MM.1S (cell line): ENCODE measurements around the gene HPCAL1.

Source experiments
- DNase-seq: peaks from one replicate; pipeline ENCODE4 v3.0.0-alpha.2; 2015
- H2AFZ ChIP-seq: fragments of 300-600 bp; sonication (generic); 2 replicates; pipeline ENCODE4 v1.6.0; 2016; ENCODE audit warnings: antibody characterized with exemption, low read length
- H3F3A ChIP-seq: fragments of 300-600 bp; sonication (generic); 2 replicates; pipeline ENCODE4 v1.6.1; 2016; ENCODE audit warnings: mild to moderate bottlenecking, antibody characterized with exemption, low read length, moderate library complexity, mixed read lengths; ENCODE audit not compliant: insufficient read depth
- H3K27ac ChIP-seq: fragments of 300-600 bp; sonication (generic); 2 replicates; pipeline ENCODE4 v1.5.1; 2016; ENCODE audit warnings: mild to moderate bottlenecking, low read length
- H3K27me3 ChIP-seq: fragments of 300-600 bp; sonication (generic); replicated peaks from 2 replicates; pipeline ENCODE4 v1.6.0; 2016; ENCODE audit warnings: low read length; ENCODE audit not compliant: insufficient read depth
- H3K36me3 ChIP-seq: fragments of 300-600 bp; sonication (generic); replicated peaks from 2 replicates; pipeline ENCODE4 v1.6.1; 2016; ENCODE audit warnings: mild to moderate bottlenecking, low read length, mixed read lengths; ENCODE audit not compliant: insufficient read depth
- H3K4me1 ChIP-seq: fragments of 300-600 bp; sonication (generic); 2 replicates; pipeline ENCODE4 v1.6.1; 2016; ENCODE audit warnings: low read length, mixed read lengths
- H3K4me2 ChIP-seq: fragments of 300-600 bp; sonication (generic); 2 replicates; pipeline ENCODE4 v1.6.0; 2016; ENCODE audit warnings: low read depth, low read length
- H3K4me3 ChIP-seq: fragments of 300-600 bp; sonication (generic); 2 replicates; pipeline ENCODE4 v1.5.1; 2016; ENCODE audit warnings: low read length, mixed read lengths
- H3K79me2 ChIP-seq: fragments of 300-600 bp; sonication (generic); 2 replicates; pipeline ENCODE4 v1.6.1; 2016; ENCODE audit warnings: mixed run types, low read length, mixed read lengths
- H3K9ac ChIP-seq: fragments of 300-600 bp; sonication (generic); 2 replicates; pipeline ENCODE4 v1.6.1; 2016; ENCODE audit warnings: low read length, mixed read lengths
- H3K9me2 ChIP-seq: fragments of 300-600 bp; sonication (generic); replicated peaks from 2 replicates; pipeline ENCODE4 v1.6.1; 2016; ENCODE audit warnings: mild to moderate bottlenecking, low read length, mixed read lengths; ENCODE audit not compliant: insufficient read depth
- H3K9me3 ChIP-seq: fragments of 300-600 bp; sonication (generic); replicated peaks from 2 replicates; pipeline ENCODE4 v1.6.1; 2016; ENCODE audit warnings: mild to moderate bottlenecking, low read length, mixed read lengths; ENCODE audit not compliant: insufficient read depth
- H4K20me1 ChIP-seq: fragments of 300-600 bp; sonication (generic); 2 replicates; pipeline ENCODE4 v1.6.1; 2016; ENCODE audit warnings: mild to moderate bottlenecking, low read length, moderate library complexity, mixed read lengths; ENCODE audit not compliant: insufficient read depth
- EZH2 ChIP-seq: fragments of 300-600 bp; sonication (generic); optimal IDR thresholded peaks from 2 replicates; pipeline ENCODE3; 2017; ENCODE audit warnings: low read depth, mild to moderate bottlenecking, antibody characterized with exemption, low read length, mixed read lengths
- EZH2phosphoT487 ChIP-seq: fragments of 300-600 bp; sonication (generic); IDR thresholded peaks from 2 replicates; pipeline ENCODE4 v1.6.1; 2018; ENCODE audit warnings: antibody characterized with exemption, low read length
- TF ChIP-seq, protein P1 (sequence below): fragments of 300-600 bp; sonication (generic); IDR thresholded peaks from 2 replicates; pipeline ENCODE4 v1.5.1; 2016; ENCODE audit warnings: antibody characterized with exemption, low read length, mixed read lengths

The HPCAL1 gene

DNA sequence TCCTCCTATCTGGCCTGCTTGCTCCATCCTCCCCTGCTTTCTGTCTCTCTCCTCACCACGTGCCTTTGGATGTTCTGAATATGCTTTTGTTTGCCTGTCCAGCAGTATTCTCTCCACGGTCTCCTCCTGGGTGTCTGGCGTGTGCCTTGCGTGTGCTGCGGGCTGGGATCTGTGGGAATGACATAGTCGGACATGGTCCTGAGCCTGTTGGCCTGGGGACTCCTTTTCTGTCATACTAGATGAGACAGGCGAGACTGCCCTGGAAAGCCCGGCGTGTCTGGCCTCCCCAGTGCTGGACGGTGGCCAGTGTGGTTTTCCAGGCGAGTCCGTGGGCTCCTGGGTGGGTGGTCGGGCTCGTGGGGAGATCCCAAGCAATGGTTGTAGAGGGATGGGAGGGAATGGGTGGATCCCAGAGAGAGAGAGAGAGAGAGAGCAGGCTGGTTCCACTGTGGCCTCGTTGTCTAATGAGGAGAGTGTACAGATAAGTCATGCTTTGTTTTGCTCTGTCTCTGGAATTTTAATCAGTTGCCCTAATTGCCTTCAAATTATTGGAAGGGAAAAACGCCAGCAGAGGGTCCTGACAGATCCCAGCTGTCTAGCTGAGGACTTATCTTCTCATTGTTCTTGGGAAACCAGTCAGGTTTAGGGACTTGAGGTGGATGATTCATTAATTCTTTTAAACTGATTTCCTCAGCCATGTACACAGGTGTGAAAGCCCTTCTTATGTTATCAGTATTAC is 58.3 kb downstream of the HPCAL1 start:
- no peak overlapping the region for H3K9ac ChIP-seq
- no peak overlapping the region for H3K4me3 ChIP-seq
- no peaks in the 10 kb centered on the region for H3K36me3 ChIP-seq
- H3F3A ChIP-seq: no peaks in the 10 kb centered on the region
- H4K20me1 ChIP-seq: no peaks in the 10 kb centered on the region
- no peaks in the 10 kb centered on the region for H3K9me3 ChIP-seq
- TF ChIP-seq EZH2phosphoT487 (no peak), EZH2 (no peak)
- TF ChIP-seq, protein P1, sequence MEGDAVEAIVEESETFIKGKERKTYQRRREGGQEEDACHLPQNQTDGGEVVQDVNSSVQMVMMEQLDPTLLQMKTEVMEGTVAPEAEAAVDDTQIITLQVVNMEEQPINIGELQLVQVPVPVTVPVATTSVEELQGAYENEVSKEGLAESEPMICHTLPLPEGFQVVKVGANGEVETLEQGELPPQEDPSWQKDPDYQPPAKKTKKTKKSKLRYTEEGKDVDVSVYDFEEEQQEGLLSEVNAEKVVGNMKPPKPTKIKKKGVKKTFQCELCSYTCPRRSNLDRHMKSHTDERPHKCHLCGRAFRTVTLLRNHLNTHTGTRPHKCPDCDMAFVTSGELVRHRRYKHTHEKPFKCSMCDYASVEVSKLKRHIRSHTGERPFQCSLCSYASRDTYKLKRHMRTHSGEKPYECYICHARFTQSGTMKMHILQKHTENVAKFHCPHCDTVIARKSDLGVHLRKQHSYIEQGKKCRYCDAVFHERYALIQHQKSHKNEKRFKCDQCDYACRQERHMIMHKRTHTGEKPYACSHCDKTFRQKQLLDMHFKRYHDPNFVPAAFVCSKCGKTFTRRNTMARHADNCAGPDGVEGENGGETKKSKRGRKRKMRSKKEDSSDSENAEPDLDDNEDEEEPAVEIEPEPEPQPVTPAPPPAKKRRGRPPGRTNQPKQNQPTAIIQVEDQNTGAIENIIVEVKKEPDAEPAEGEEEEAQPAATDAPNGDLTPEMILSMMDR: no peak
- no peak overlapping the region for H3K27ac ChIP-seq
- no peaks in the 10 kb centered on the region for H3K9me2 ChIP-seq
- H3K4me2 ChIP-seq: no peak overlapping the region
- DNase-seq: no peak
- no peak overlapping the region for H2AFZ ChIP-seq
- peaks cover 87% of the 10 kb centered on the region for H3K79me2 ChIP-seq
- H3K27me3 ChIP-seq: no peaks in the 10 kb centered on the region
- H3K4me1 ChIP-seq: no peaks in the 10 kb centered on the region

DNA sequence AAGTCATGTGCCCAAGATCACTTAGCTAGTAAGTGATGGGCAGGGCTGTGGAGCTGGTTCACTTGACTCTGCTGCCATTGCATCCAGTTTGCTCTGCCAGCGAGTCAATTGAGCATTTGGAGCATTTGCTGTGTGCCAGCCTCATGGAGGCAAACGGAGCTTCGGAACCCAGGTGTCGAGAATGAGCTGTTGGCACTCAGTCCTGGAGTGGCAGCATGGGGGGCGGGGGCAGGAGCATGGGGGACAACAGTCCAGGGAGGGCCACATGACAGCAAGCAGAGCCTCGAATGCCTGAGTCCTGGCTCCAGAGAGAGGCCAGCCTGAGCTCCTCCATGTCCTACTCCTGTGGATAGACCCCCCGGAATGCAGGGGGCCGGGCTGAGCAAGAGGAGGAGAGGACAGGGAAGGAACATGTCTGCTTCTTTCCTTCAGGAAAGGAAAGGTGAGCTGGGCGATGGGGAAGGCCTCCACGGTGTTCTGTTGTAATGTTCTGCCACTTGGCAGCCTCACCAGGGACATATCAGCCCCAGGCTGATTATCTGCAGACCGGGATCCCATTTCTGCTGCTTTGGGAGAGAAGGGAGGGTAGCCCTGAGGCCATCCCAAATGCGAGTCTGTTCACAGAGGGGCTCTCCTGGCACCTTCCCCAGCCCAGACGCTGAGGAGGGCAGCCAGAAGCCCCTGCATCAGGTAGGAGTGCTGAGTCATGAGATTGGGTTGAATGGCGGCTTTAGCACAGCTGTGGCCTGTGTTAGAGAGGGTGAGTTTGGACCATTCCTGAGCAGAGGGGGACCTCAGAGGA is 59.6 kb downstream of the HPCAL1 start:
- no peak overlapping the region for H3K9ac ChIP-seq
- no peak for DNase-seq
- H3K4me2 ChIP-seq: no peak overlapping the region
- no peaks in the 10 kb centered on the region for H3K27me3 ChIP-seq
- H3K36me3 ChIP-seq: no peaks in the 10 kb centered on the region
- H3K9me2 ChIP-seq: no peaks in the 10 kb centered on the region
- no peaks in the 10 kb centered on the region for H3K4me1 ChIP-seq
- H3K27ac ChIP-seq: no peak overlapping the region
- no peaks in the 10 kb centered on the region for H3F3A ChIP-seq
- H3K79me2 ChIP-seq: peaks cover 86% of the 10 kb centered on the region
- TF ChIP-seq EZH2 (no peak), EZH2phosphoT487 (no peak)
- TF ChIP-seq, protein P1: no peak
- H3K4me3 ChIP-seq: no peak overlapping the region
- H2AFZ ChIP-seq: no peak overlapping the region
- H3K9me3 ChIP-seq: no peaks in the 10 kb centered on the region
- H4K20me1 ChIP-seq: no peaks in the 10 kb centered on the region

DNA sequence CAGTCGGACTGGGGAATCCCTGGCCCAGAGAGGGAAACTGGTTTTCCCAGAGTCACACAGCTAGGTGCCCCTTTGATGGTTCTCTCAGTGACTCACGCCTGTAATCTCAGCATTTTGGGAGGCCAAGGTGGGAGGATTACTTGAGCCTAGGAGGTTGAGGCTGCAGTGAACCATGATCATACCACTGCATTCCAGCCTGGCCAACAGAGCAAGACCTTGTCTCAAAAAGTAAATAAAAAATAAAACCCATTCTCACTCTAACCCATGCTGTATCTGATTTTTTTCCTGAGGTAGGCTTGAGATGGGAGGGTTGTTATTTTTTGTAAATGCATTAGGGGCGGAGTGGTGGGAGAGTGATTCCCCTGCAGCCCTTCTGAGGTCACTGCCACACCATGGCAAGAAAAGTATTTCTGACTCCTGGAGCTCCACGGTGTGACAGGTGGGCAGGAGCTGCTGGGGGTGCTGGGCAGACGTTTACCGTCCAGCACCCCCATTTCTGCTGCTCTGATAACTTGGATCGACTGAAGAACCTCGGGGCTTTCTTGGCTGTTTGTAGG is 60.3 kb downstream of the HPCAL1 start:
- Histone ChIP-seq H3K4me2 (no peak overlapping the region), H2AFZ (no peak overlapping the region), H3K36me3 (no peaks in the 10 kb centered on the region), H3K9me2 (no peaks in the 10 kb centered on the region), H3K27ac (no peak overlapping the region), H3K9me3 (no peaks in the 10 kb centered on the region), H3K27me3 (no peaks in the 10 kb centered on the region), H3K4me1 (no peaks in the 10 kb centered on the region), H3K79me2 (peaks cover 88% of the 10 kb centered on the region), H3K4me3 (no peak overlapping the region), H3F3A (no peaks in the 10 kb centered on the region), H3K9ac (no peak overlapping the region), H4K20me1 (no peaks in the 10 kb centered on the region)
- DNase-seq: no peak
- TF ChIP-seq EZH2 (no peak), EZH2phosphoT487 (no peak)
- TF ChIP-seq, protein P1: no peak
